GM21723 (cell line): Measurements from ENCODE around the gene FCHO1.
"Not testable (repeated sequence)": the region's sequence is repeated elsewhere in the genome, so short reads cannot be mapped to it uniquely, and the experiment has no call there.

Source experiments
- ATAC-seq: cut with Tn5 transposase; IDR thresholded peaks from one replicate; pipeline ENCODE4 v1.9.1; 2021; ENCODE audit warnings: mild to moderate bottlenecking, moderate library complexity; ENCODE audit not compliant: unreplicated experiment

The FCHO1 gene

GRCh38 chr19:17762505-17763229 lies 11.4 kb downstream of the FCHO1 start:
- no peak for ATAC-seq

GRCh38 chr19:17764348-17764747 lies 13.1 kb downstream of the FCHO1 start:
- ATAC-seq: no peak

GRCh38 chr19:17765069-17765618 lies 13.9 kb downstream of the FCHO1 start:
- no peak for ATAC-seq

GRCh38 chr19:17766543-17767131 lies 15.4 kb downstream of the FCHO1 start:
- no peak for ATAC-seq

- ATAC-seq: no peak
Observed at GRCh38 chr19:17767559-17767958, 16.3 kb downstream of the FCHO1 start.

GRCh38 chr19:17770613-17771012 lies 19.3 kb downstream of the FCHO1 start:
- ATAC-seq: no peak

GRCh38 chr19:17772172-17772571 lies 20.9 kb downstream of the FCHO1 start:
- no peak for ATAC-seq

- ATAC-seq: no peak
Observed at GRCh38 chr19:17775245-17775927, 24.1 kb downstream of the FCHO1 start.

GRCh38 chr19:17775991-17776803 lies 24.9 kb downstream of the FCHO1 start:
- ATAC-seq: peak; percentile 58

- ATAC-seq: not testable (repeated sequence)
Observed at GRCh38 chr19:17777840-17778239, 26.6 kb downstream of the FCHO1 start.

GRCh38 chr19:17778251-17778967 lies 27.1 kb downstream of the FCHO1 start:
- no peak for ATAC-seq

GRCh38 chr19:17778968-17779929 lies 28.0 kb downstream of the FCHO1 start:
- no peak for ATAC-seq

GRCh38 chr19:17780781-17781180 lies 29.5 kb downstream of the FCHO1 start:
- ATAC-seq: no peak

- not testable (repeated sequence) for ATAC-seq
Observed at GRCh38 chr19:17783721-17784120, 32.4 kb downstream of the FCHO1 start.

- no peak for ATAC-seq
Observed at GRCh38 chr19:17784201-17785008, 33.1 kb downstream of the FCHO1 start.

GRCh38 chr19:17787274-17787913 lies 36.1 kb downstream of the FCHO1 start:
- no peak for ATAC-seq

GRCh38 chr19:17788632-17789031 lies 37.4 kb downstream of the FCHO1 start:
- no peak for ATAC-seq
